Esophagus muscularis mucosa (tissue), 4 donors: ENCODE results near the gene NTM. TPM values are rescaled to one million over a fixed set of nuclear protein-coding genes. Genes with fewer than 3 reads are reported as not detected.

Experiments
- DNase-seq: peaks from one replicate; pipeline ENCODE4 v3.0.0-alpha.2; 2017; ENCODE audit errors: extremely low spot score
- H3K27ac ChIP-seq, 4 donors: fragments of 200-600 bp; sonication (generic); replicated peaks in 1 of 4; 1 replicate in 3 of 4; 2 replicates in 1 of 4; pipeline ENCODE4 v1.5.1; 2016 to 2019; ENCODE audit warnings: mild to moderate bottlenecking in 1 of 4
- H3K27me3 ChIP-seq, 4 donors: fragments of 200-600 bp; sonication (generic); one replicate each; pipeline versions ENCODE4 v1.5.1 to v1.6.0; 2016 to 2019
- H3K36me3 ChIP-seq, 4 donors: fragments of 200-600 bp; sonication (generic); one replicate each; pipeline ENCODE4 v1.5.1; 2016 to 2019
- H3K4me1 ChIP-seq, 4 donors: fragments of 200-600 bp; sonication (generic); one replicate each; pipeline ENCODE4 v1.5.1; 2016 to 2019
- H3K4me3 ChIP-seq, 4 donors: fragments of 200-600 bp; sonication (generic); 1 replicate in 2 of 4; 2 replicates in 2 of 4; pipeline ENCODE4 v1.5.1; 2016 to 2019; ENCODE audit warnings: mild to moderate bottlenecking in 4 of 4, moderate library complexity in 1 of 4
- H3K9me3 ChIP-seq, 4 donors: fragments of 200-600 bp; sonication (generic); 1 replicate in 3 of 4; 2 replicates in 1 of 4; pipeline ENCODE4 v1.5.1; 2016 to 2019
- EP300 ChIP-seq: sonication (generic); formaldehyde crosslinking; IDR thresholded peaks from one replicate; pipeline ENCODE4 v1.6.1; 2017; ENCODE audit warnings: antibody characterized with exemption
- POLR2A ChIP-seq: fragments of 450-650 bp; IDR thresholded peaks from one replicate; pipeline ENCODE4 v1.6.1; 2017; ENCODE audit warnings: antibody characterized with exemption, moderate library complexity, mild to moderate bottlenecking, low read depth
- POLR2AphosphoS5 ChIP-seq, 2 donors: sonication (generic); formaldehyde crosslinking; IDR thresholded peaks; one replicate each; pipeline ENCODE4 v1.6.1; 2017; ENCODE audit warnings: antibody characterized with exemption in 2 of 2
- WGBS: methylation state at CpG from one replicate; pipeline ENCODE4 v1.1.5; 2018; 5-methylcytosine and 5-hydroxymethylcytosine counted together
- intact Hi-C: fragments of 100-400 bp; cut with DNase I; formaldehyde crosslinking; loops from one replicate; pipeline ENCODE4 v1.15.1; 2023
- total RNA-seq, 4 donors: library from RNA; depleted of rRNA; stranded (reverse); fragments of >200 nt; gene quantifications; one replicate each; pipeline versions ENCODE4 v1.1.0 to v1.2.1, GENCODE V29; 2016
- TF ChIP-seq, protein P1 (sequence below), 3 experiments: fragments of 200-600 bp in 2 of 3; fragments of 450-650 bp in 1 of 3; sonication (generic) in 2 of 3; IDR thresholded peaks; one replicate each; pipeline ENCODE4 v1.5.1; 2017 to 2019; ENCODE audit warnings: antibody characterized with exemption in 3 of 3, mild to moderate bottlenecking in 2 of 3, moderate library complexity in 1 of 3

The NTM gene
- total RNA-seq, 4 donors from 2014 or later, result 5.6 to 25.3 (median 8.3) TPM

DNA sequence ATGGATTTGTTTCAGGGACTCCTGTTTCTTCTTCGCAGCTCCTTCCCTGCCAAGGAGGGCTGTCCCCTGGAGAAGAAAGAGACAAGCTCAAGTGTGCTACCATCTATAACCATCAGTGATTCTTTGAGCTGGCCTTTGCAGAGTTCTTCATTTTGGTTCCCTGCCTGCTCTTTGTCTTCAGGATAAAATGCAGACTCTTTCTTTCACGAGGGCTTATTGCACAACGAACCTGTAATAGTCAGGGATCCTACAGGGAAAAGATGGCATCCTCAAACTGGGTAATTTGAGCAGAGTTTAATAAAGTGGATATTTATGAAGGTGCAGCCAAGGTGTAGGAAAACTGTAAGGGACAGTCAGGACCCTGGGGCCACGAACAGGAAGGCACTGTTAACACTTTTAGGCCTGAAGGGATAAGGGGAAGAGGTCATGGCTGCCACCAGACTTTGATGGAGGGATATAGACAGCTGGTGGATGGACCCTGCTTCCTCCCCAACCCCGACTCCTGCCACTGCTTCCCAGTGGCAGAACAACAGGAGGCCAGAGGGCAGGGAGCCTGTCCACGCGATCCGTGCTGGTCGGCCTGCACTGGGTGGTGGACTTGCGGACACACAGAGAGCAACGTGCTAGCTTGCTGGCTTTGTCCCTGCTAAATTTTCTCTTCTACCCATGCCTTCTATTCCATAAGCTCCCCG is 767.0 kb downstream of the NTM start:
- no peaks in the 10 kb centered on the region for H3K9me3 ChIP-seq
- no peak overlapping the region for H3K4me3 ChIP-seq
- H3K27ac ChIP-seq, result no peak overlapping the region
- no peaks in the 10 kb centered on the region for H3K27me3 ChIP-seq
- intact Hi-C loops, result no loop called here
- no peak for TF ChIP-seq POLR2A
- DNase-seq, result no peak
- no peaks in the 10 kb centered on the region for H3K36me3 ChIP-seq
- 92% methylated on average over 11 of the region's 12 CpGs for WGBS
- peaks cover 0 to 3% (median 0%) of the 10 kb centered on the region in 4 donors for H3K4me1 ChIP-seq

DNA sequence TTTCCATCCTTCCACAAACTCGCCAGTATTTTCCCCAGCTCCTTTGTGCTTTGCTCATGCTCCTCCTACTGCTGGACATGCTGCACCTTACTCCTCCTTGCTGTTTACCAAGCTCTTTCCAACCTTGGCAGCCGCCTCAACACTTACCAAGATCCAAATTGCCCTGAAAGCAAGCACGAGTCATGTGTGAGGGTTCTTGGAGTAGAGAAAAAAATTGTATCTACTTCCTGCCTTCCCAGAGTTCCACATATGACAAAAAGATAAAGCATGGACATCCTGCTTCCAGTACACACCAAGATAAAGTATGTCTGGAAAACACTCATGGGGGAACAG is 767.5 kb downstream of the NTM start:
- intact Hi-C loops, result no loop called here
- Histone ChIP-seq H3K27me3 (no peaks in the 10 kb centered on the region), H3K27ac (no peak overlapping the region), H3K9me3 (no peaks in the 10 kb centered on the region), H3K4me3 (no peak overlapping the region), H3K4me1 (peaks cover 0 to 3% (median 0%) of the 10 kb centered on the region in 4 donors), H3K36me3 (no peaks in the 10 kb centered on the region)
- no peak for DNase-seq
- no peak for TF ChIP-seq POLR2AphosphoS5 (IDR thresholded peaks at IDR 0.05)
- WGBS, result 70% methylated on average over 3 of the region's 3 CpGs

DNA sequence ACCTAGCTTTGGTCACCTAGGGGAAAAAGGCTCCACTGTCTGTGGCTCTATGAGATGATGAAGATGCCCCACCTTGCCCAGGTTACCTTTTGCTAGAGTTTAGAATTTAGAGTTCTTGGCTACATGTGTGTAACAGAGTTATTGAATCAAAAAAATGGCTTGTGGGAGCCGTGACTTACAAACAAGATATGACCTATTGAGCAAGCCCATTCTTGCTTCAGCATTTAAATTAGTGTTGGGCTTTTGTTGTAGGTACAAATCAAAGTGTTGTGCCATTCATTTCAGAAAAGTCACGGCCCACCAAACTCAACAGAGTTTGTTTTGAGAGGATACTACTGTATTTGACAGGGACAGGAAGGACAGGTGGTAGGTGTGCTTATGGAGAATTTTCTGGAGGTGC is 768.8 kb downstream of the NTM start:
- H3K27me3 ChIP-seq, result no peaks in the 10 kb centered on the region
- peaks cover 0 to 3% (median 0%) of the 10 kb centered on the region in 4 donors for H3K4me1 ChIP-seq
- WGBS, result 92% methylated on average over 2 of the region's 2 CpGs
- intact Hi-C loops, result no loop called here
- DNase-seq, result no peak
- H3K27ac ChIP-seq, result no peak overlapping the region
- H3K36me3 ChIP-seq, result no peaks in the 10 kb centered on the region
- TF ChIP-seq, protein P1, sequence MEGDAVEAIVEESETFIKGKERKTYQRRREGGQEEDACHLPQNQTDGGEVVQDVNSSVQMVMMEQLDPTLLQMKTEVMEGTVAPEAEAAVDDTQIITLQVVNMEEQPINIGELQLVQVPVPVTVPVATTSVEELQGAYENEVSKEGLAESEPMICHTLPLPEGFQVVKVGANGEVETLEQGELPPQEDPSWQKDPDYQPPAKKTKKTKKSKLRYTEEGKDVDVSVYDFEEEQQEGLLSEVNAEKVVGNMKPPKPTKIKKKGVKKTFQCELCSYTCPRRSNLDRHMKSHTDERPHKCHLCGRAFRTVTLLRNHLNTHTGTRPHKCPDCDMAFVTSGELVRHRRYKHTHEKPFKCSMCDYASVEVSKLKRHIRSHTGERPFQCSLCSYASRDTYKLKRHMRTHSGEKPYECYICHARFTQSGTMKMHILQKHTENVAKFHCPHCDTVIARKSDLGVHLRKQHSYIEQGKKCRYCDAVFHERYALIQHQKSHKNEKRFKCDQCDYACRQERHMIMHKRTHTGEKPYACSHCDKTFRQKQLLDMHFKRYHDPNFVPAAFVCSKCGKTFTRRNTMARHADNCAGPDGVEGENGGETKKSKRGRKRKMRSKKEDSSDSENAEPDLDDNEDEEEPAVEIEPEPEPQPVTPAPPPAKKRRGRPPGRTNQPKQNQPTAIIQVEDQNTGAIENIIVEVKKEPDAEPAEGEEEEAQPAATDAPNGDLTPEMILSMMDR (IDR thresholded peaks at IDR 0.05), result no peak
- no peak for TF ChIP-seq EP300
- no peak for TF ChIP-seq POLR2A
- no peak for TF ChIP-seq POLR2AphosphoS5 (IDR thresholded peaks at IDR 0.05)
- H3K9me3 ChIP-seq, result no peaks in the 10 kb centered on the region
- no peak overlapping the region for H3K4me3 ChIP-seq

DNA sequence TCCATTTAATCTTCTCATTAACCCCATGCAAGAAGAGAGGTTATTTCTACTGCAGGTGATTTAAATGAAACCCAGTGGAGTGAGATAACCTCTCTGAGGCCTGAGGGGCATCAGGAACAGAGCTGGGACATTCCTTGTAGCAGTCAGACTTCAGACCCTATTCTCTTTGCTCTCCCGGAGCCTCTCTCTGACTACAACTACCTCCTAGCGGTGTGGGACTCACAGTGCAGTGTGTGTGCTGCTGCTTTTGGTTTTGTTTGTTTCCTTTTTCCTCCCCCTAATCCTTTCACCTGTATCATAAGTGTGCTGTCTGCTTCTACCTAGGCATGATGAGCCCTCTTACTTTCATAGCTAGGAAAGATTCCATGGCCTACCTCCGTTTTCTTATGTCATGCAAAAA is 769.6 kb downstream of the NTM start:
- TF ChIP-seq EP300 (no peak), POLR2A (no peak), POLR2AphosphoS5 (IDR thresholded peaks at IDR 0.05) (no peak)
- TF ChIP-seq, protein P1 (IDR thresholded peaks at IDR 0.05), result no peak
- intact Hi-C loops, result no loop called here
- no peak overlapping the region for H3K4me3 ChIP-seq
- no peaks in the 10 kb centered on the region for H3K36me3 ChIP-seq
- no peaks in the 10 kb centered on the region for H3K27me3 ChIP-seq
- 85% methylated on average over 3 of the region's 3 CpGs for WGBS
- no peaks in the 10 kb centered on the region for H3K9me3 ChIP-seq
- H3K4me1 ChIP-seq, result peaks cover 0 to 3% (median 0%) of the 10 kb centered on the region in 4 donors
- no peak for DNase-seq
- no peak overlapping the region for H3K27ac ChIP-seq

DNA sequence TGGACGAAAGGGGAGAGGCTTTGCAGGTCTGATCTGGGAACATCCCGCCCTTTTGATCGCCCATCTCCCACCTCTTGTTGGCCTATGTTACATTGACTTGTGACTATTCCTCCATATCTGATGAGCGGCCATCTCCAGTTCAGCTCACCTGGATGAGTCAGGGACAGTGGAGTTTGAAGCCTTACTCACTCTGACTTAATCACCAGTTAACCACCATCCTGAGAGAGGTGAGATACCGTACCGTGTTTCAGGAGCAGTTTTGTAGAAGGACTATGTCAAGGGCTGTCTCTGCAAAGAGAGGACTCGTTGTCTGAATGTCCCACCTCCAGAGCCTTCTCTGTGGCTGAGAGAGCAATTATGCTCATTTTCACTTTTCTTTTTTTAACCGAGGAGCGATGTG is 771.7 kb downstream of the NTM start:
- DNase-seq, result no peak
- Histone ChIP-seq H3K36me3 (no peaks in the 10 kb centered on the region), H3K4me1 (peaks cover 0 to 3% (median 0%) of the 10 kb centered on the region in 4 donors), H3K9me3 (no peaks in the 10 kb centered on the region), H3K4me3 (no peak overlapping the region), H3K27ac (no peak overlapping the region), H3K27me3 (no peaks in the 10 kb centered on the region)
- WGBS, result 86% methylated on average over 7 of the region's 9 CpGs
- TF ChIP-seq POLR2AphosphoS5 (IDR thresholded peaks at IDR 0.05) (no peak), POLR2A (no peak)
- intact Hi-C loops, result no loop called here

DNA sequence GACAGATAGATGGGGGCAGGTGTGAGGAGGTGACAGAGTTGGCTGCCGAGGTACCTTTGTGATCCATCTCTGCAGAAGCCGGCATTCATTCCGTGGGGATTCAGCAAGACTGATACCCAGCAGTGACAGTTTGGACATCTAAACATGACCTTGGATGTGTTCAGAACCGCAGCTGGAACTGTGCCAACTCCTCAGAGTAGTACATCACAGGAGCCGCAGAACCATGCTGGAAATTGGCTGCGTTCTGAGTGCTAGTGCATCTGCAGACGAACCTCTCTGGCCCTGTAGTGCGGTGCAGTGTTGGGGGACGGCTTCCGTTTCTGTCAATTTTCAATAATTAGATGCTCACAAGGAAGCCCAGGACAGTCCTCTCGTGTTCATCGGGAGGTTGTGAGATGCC is 772.1 kb downstream of the NTM start:
- no peak for TF ChIP-seq POLR2A
- peaks cover 0 to 3% (median 0%) of the 10 kb centered on the region in 4 donors for H3K4me1 ChIP-seq
- no peaks in the 10 kb centered on the region for H3K9me3 ChIP-seq
- H3K27me3 ChIP-seq, result no peaks in the 10 kb centered on the region
- H3K36me3 ChIP-seq, result no peaks in the 10 kb centered on the region
- no peak for DNase-seq
- H3K4me3 ChIP-seq, result no peak overlapping the region
- H3K27ac ChIP-seq, result no peak overlapping the region
- intact Hi-C loops, result no loop called here
- 77% methylated on average over 8 of the region's 12 CpGs for WGBS

DNA sequence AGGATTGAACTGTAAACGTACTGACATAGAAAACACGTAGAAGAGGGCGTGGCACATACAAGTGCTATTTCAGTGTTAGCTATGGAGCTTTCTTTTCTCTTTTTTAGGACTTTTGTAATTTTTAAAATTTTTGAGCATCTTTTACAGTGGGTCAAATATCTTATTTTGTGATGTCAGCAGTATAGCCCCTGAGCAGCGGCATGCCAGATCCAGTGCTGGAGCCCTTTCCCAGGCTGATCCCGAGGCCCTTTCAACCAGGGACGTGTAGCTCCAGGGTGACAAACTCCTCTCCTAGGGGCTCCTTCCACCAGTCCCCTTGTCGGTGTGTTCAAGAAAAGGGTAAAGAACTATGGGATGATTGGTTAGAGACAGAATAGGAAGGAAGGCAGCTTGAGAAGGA is 777.0 kb downstream of the NTM start:
- H3K4me3 ChIP-seq, result no peak overlapping the region
- WGBS, result 89% methylated on average over 7 of the region's 7 CpGs
- no peak for DNase-seq
- intact Hi-C loops, result no loop called here
- H3K9me3 ChIP-seq, result no peaks in the 10 kb centered on the region
- no peak overlapping the region for H3K27ac ChIP-seq
- H3K27me3 ChIP-seq, result no peaks in the 10 kb centered on the region
- no peak for TF ChIP-seq POLR2AphosphoS5 (IDR thresholded peaks at IDR 0.05)
- H3K4me1 ChIP-seq, result no peaks in the 10 kb centered on the region
- H3K36me3 ChIP-seq, result no peaks in the 10 kb centered on the region
